Caco-2 (cell line): ENCODE measurements around the gene ZYG11B. TPM values are rescaled to one million over a fixed set of nuclear protein-coding genes. Genes with fewer than 3 reads are reported as not detected.
A peak's percentile ranks its signal among the peaks of the same experiment; 100 is the strongest.
"Not testable (repeated sequence)": the region's sequence is repeated elsewhere in the genome, so short reads cannot be mapped to it uniquely, and the experiment has no call there.

Experiments
- BruUV-seq: library from RNA; stranded (reverse); fragments of 400-500 nt; replicated peaks from 2 replicates; lab custom pipeline; 2021; lab: Mats Ljungman, UMichigan
- CTCF ChIA-PET: fragments of 300-600 bp; sonication (Branson Sonifier 250); formaldehyde crosslinking; loops from one replicate; lab custom pipeline; 2022; ENCODE audit warnings: antibody characterized with exemption; lab: Charles Lee
- POLR2A ChIA-PET: fragments of 300-600 bp; sonication (Branson Sonifier 250); formaldehyde crosslinking; loops from one replicate; lab custom pipeline; 2022; ENCODE audit warnings: antibody characterized with exemption; lab: Charles Lee
- DNase-seq, 2 experiments: peaks; one replicate each; pipeline versions ENCODE4 v3.0.0 to v3.0.0-alpha.2; 2020 to 2022
- H3K27me3 ChIP-seq: replicated peaks from 2 replicates; pipeline ENCODE4 v1.6.0; 2011; ENCODE audit warnings: low read length; ENCODE audit not compliant: control insufficient read depth, insufficient read depth
- H3K36me3 ChIP-seq: 2 replicates; pipeline ENCODE4 v1.5.1; 2011; ENCODE audit warnings: low read length; ENCODE audit not compliant: control insufficient read depth, insufficient read depth
- H3K4me1 ChIP-seq: fragments of 250-450 bp; sonication (Bioruptor Pico); 2 replicates; pipeline ENCODE4 v1.5.1; 2020; ENCODE audit warnings: mild to moderate bottlenecking
- H3K4me3 ChIP-seq: 2 replicates; pipeline ENCODE4 v1.5.1; 2011; ENCODE audit warnings: low read depth, mild to moderate bottlenecking, control low read depth, low read length
- H3K9me3 ChIP-seq: fragments of 250-450 bp; sonication (Bioruptor Pico); 2 replicates; pipeline ENCODE4 v1.5.1; 2020; ENCODE audit warnings: mild to moderate bottlenecking, moderate library complexity
- H3K27ac Mint-ChIP-seq: one replicate; pipeline ENCODE4 v1.8.0; 2022; ENCODE audit warnings: mixed read lengths; ENCODE audit not compliant: unreplicated experiment
- H3K27me3 Mint-ChIP-seq: one replicate; pipeline ENCODE4 v1.8.0; 2022; ENCODE audit warnings: mixed read lengths; ENCODE audit not compliant: insufficient read depth, unreplicated experiment
- H3K36me3 Mint-ChIP-seq: one replicate; pipeline ENCODE4 v1.8.0; 2022; ENCODE audit warnings: mild to moderate bottlenecking, mixed read lengths; ENCODE audit not compliant: insufficient read depth, unreplicated experiment
- H3K4me1 Mint-ChIP-seq: one replicate; pipeline ENCODE4 v1.8.0; 2022; ENCODE audit warnings: low read depth, mixed read lengths; ENCODE audit not compliant: unreplicated experiment
- H3K4me3 Mint-ChIP-seq: one replicate; pipeline ENCODE4 v1.8.0; 2022; ENCODE audit warnings: mild to moderate bottlenecking, moderate library complexity, mixed read lengths; ENCODE audit not compliant: unreplicated experiment
- H3K9me3 Mint-ChIP-seq: one replicate; pipeline ENCODE4 v1.8.0; 2022; ENCODE audit warnings: mixed read lengths; ENCODE audit not compliant: unreplicated experiment
- intact Hi-C: fragments of 100-400 bp; cut with micrococcal nuclease; formaldehyde crosslinking; loops from one replicate; pipeline ENCODE4 v1.10.0; 2022; ENCODE audit not compliant: unreplicated experiment
- total RNA-seq: library from RNA; stranded (reverse); gene quantifications from 2 replicates; pipeline ENCODE4 v1.2.3, GENCODE V29; 2022
- TF ChIP-seq, protein P1 (sequence below), 2 experiments: fragments of 200-600 bp in 1 of 2; IDR thresholded peaks; 1 replicate in 1 of 2; 2 replicates in 1 of 2; pipeline versions ENCODE4 v1.5.1 to v1.8.0; 2011 to 2022; ENCODE audit warnings: antibody characterized with exemption in 1 of 2, control low read depth in 1 of 2, inconsistent platforms in 1 of 2, low read depth in 1 of 2, low read length in 1 of 2, mild to moderate bottlenecking in 1 of 2, moderate library complexity in 1 of 2; ENCODE audit not compliant: insufficient read depth in 1 of 2, severe bottlenecking in 1 of 2, unreplicated experiment in 1 of 2

The ZYG11B gene
- total RNA-seq, 1 experiment from 2014 or later, result 15.8 TPM

DNA sequence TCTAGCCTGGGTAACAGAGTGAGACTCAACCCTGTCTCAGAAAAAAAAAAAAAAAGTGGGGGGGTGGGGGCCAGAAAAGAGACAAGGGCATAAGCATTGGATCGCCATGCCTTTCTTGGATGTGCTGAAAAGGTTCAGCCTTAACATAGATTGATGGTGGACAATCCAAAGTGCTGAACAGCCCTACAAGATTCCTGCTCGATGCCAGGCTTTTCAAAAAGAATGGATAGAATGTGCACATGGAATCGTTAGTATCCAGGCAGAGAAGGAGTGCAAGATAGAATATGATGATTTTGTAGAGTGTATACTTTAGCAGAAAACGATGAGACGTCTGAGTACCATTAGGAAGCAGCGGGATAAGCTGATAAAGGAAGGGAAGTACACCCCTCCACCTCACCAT lies 17.2 kb upstream of the ZYG11B start:
- ChIA-PET CTCF (no interaction called here), POLR2A (no interaction called here)
- peaks cover 29% of the 10 kb centered on the region for H3K36me3 Mint-ChIP-seq
- H3K27me3 Mint-ChIP-seq, result no peaks in the 10 kb centered on the region
- Histone ChIP-seq H3K9me3 (no peaks in the 10 kb centered on the region), H3K27me3 (no peaks in the 10 kb centered on the region), H3K36me3 (no peaks in the 10 kb centered on the region), H3K4me1 (peaks cover 33% of the 10 kb centered on the region), H3K4me3 (no peak overlapping the region)
- H3K9me3 Mint-ChIP-seq, result no peaks in the 10 kb centered on the region
- TF ChIP-seq, protein P1, sequence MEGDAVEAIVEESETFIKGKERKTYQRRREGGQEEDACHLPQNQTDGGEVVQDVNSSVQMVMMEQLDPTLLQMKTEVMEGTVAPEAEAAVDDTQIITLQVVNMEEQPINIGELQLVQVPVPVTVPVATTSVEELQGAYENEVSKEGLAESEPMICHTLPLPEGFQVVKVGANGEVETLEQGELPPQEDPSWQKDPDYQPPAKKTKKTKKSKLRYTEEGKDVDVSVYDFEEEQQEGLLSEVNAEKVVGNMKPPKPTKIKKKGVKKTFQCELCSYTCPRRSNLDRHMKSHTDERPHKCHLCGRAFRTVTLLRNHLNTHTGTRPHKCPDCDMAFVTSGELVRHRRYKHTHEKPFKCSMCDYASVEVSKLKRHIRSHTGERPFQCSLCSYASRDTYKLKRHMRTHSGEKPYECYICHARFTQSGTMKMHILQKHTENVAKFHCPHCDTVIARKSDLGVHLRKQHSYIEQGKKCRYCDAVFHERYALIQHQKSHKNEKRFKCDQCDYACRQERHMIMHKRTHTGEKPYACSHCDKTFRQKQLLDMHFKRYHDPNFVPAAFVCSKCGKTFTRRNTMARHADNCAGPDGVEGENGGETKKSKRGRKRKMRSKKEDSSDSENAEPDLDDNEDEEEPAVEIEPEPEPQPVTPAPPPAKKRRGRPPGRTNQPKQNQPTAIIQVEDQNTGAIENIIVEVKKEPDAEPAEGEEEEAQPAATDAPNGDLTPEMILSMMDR (IDR thresholded peaks at IDR 0.05; ENCODE audit: insufficient read depth in 1 of 2, low read depth in 1 of 2, low read length in 1 of 2, severe bottlenecking in 1 of 2, unreplicated experiment in 1 of 2), result no peak
- peaks cover 22% of the 10 kb centered on the region for H3K4me1 Mint-ChIP-seq
- H3K27ac Mint-ChIP-seq, result peak overlapping the region; percentile 98
- peak overlapping the region; percentile 90 for H3K4me3 Mint-ChIP-seq
- BruUV-seq, result no TSS peak
- intact Hi-C loops, result loop anchor here (2.0 to 5.0 kb wide), 2 partner anchors 18 to 473 kb away; partner anchors contain the start of gene ZYG11B
- no peak for DNase-seq

DNA sequence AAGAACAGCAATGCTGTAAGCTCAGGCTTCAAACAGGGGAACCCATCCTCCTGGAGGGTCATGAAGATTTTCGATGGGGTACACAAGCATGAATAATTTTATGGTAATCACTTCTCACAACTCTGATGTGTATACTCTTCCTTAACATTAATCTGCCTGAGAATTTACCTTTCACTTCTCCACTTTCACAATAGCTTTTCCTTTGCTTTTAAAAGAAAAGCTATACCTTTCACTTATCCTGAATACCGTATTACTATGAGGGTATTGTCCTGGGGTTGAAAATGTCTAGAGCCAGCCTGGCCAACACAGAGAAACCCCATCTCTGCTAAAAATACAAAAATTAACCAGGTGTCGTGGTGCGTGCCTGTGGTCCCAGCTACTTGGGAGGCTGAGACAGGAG lies 12.7 kb upstream of the ZYG11B start:
- Histone ChIP-seq H3K4me1 (peaks cover 12% of the 10 kb centered on the region), H3K27me3 (no peaks in the 10 kb centered on the region), H3K9me3 (no peaks in the 10 kb centered on the region), H3K4me3 (no peak overlapping the region), H3K36me3 (no peaks in the 10 kb centered on the region)
- intact Hi-C loops, result no loop called here
- no peak for DNase-seq
- peaks cover under 1% of the 10 kb centered on the region for H3K36me3 Mint-ChIP-seq
- no peak overlapping the region for H3K4me3 Mint-ChIP-seq
- TF ChIP-seq, protein P1 (IDR thresholded peaks at IDR 0.05; ENCODE audit: insufficient read depth in 1 of 2, low read depth in 1 of 2, low read length in 1 of 2, severe bottlenecking in 1 of 2, unreplicated experiment in 1 of 2), result no peak
- ChIA-PET POLR2A (no interaction called here), CTCF (no interaction called here)
- H3K4me1 Mint-ChIP-seq, result peaks cover 8% of the 10 kb centered on the region
- no peak overlapping the region for H3K27ac Mint-ChIP-seq
- no peaks in the 10 kb centered on the region for H3K9me3 Mint-ChIP-seq
- H3K27me3 Mint-ChIP-seq, result no peaks in the 10 kb centered on the region
- BruUV-seq, result no TSS peak

DNA sequence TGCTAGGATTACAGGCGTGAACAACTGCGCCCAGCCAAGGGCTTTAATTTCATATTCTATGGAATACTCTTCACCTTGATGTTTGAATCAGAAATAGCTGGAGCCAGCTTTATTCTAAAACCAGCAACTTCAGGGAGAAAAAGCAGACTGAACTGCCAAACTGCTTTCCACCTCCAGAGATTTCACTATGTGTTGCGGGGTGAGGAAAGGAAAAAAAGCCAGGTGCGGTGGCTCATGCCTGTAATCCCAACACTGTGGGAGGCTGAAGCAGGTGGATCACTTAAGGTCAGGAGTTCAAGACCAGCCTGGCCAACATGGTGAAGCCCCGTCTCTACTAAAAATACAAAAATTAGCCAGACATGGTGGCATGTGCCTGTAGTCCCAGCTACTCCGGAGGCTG lies 11.0 kb upstream of the ZYG11B start:
- H3K9me3 Mint-ChIP-seq, H3K36me3 Mint-ChIP-seq, DNase-seq, intact Hi-C loops, H3K4me3 ChIP-seq, H3K36me3 ChIP-seq, H3K27me3 Mint-ChIP-seq, POLR2A ChIA-PET, H3K27me3 ChIP-seq, BruUV-seq, H3K27ac Mint-ChIP-seq, H3K4me1 ChIP-seq, H3K4me3 Mint-ChIP-seq, CTCF ChIA-PET, H3K9me3 ChIP-seq, H3K4me1 Mint-ChIP-seq: not testable (repeated sequence)

DNA sequence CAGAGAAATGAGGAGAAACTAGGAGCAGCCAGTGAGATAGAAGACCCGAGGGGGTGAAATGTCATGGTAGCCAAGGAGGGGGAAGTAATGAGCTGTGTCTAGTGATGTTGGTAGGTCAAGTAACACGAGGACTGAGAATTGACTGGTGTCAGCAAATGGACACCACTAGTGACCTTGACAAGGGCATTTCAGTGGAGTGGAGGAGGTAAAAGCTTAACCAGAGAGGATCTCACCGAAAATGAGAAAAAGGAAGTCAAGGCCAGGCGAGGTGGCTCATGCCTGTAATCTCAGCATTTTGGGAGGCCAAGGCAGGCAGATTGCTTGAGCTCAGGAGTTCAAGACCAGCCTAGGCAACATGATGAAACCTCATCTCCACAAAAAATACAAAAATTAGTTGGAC lies 3.0 kb upstream of the ZYG11B start:
- Histone ChIP-seq H3K4me3 (no peak overlapping the region), H3K36me3 (no peaks in the 10 kb centered on the region), H3K4me1 (no peaks in the 10 kb centered on the region; the same call in 1 of the 2 replicates), H3K9me3 (no peaks in the 10 kb centered on the region), H3K27me3 (no peaks in the 10 kb centered on the region)
- no peaks in the 10 kb centered on the region for H3K36me3 Mint-ChIP-seq
- H3K4me1 Mint-ChIP-seq, result peaks cover 12% of the 10 kb centered on the region
- ChIA-PET CTCF (no interaction called here), POLR2A (no interaction called here)
- intact Hi-C loops, result no loop called here
- TF ChIP-seq, protein P1 (IDR thresholded peaks at IDR 0.05; ENCODE audit: insufficient read depth in 1 of 2, low read depth in 1 of 2, low read length in 1 of 2, severe bottlenecking in 1 of 2, unreplicated experiment in 1 of 2), result no peak
- no peaks in the 10 kb centered on the region for H3K9me3 Mint-ChIP-seq
- no peak overlapping the region for H3K27ac Mint-ChIP-seq
- no peak overlapping the region for H3K4me3 Mint-ChIP-seq
- no peaks in the 10 kb centered on the region for H3K27me3 Mint-ChIP-seq
- no TSS peak for BruUV-seq
- DNase-seq, result no peak
